ENCODE measurements around the gene MAN1A2.
"Not testable (repeated sequence)": the region's sequence is repeated elsewhere in the genome, so short reads cannot be mapped to it uniquely, and the experiment has no call there.

Gene MAN1A2

GRCh38 chr1:117398957-117399356, 31.7 kb downstream of the MAN1A2 start:
- no peak for DNase-seq (ENCODE audit: low spot score)

- DNase-seq (ENCODE audit: low spot score) = no peak
Observed at GRCh38 chr1:117401761-117402160, 34.5 kb downstream of the MAN1A2 start.

- DNase-seq (ENCODE audit: low spot score) = no peak
Observed at GRCh38 chr1:117403597-117403996, 36.3 kb downstream of the MAN1A2 start.

GRCh38 chr1:117405042-117405441, 37.8 kb downstream of the MAN1A2 start:
- DNase-seq (ENCODE audit: low spot score) = no peak

- no peak for DNase-seq (ENCODE audit: low spot score)
Observed at GRCh38 chr1:117412472-117412871, 45.2 kb downstream of the MAN1A2 start.

GRCh38 chr1:117413412-117413811, 46.2 kb downstream of the MAN1A2 start:
- no peak for DNase-seq (ENCODE audit: low spot score)

GRCh38 chr1:117414943-117415342, 47.7 kb downstream of the MAN1A2 start:
- no peak for DNase-seq (ENCODE audit: low spot score)

- no peak for DNase-seq (ENCODE audit: low spot score)
Observed at GRCh38 chr1:117416004-117416403, 48.8 kb downstream of the MAN1A2 start.

GRCh38 chr1:117416546-117417125, 49.4 kb downstream of the MAN1A2 start:
- no peak for DNase-seq (ENCODE audit: low spot score)

GRCh38 chr1:117425050-117425734, 57.9 kb downstream of the MAN1A2 start:
- DNase-seq (ENCODE audit: low spot score) = no peak

GRCh38 chr1:117427297-117427696, 60.0 kb downstream of the MAN1A2 start:
- DNase-seq (ENCODE audit: low spot score) = no peak

- DNase-seq (ENCODE audit: low spot score) = no peak
Observed at GRCh38 chr1:117433943-117434342, 66.7 kb downstream of the MAN1A2 start.

- no peak for DNase-seq (ENCODE audit: low spot score)
Observed at GRCh38 chr1:117436513-117436912, 69.3 kb downstream of the MAN1A2 start.

GRCh38 chr1:117447661-117448060, 80.4 kb downstream of the MAN1A2 start:
- no peak for DNase-seq (ENCODE audit: low spot score)

- no peak for DNase-seq (ENCODE audit: low spot score)
Observed at GRCh38 chr1:117452216-117452615, 85.0 kb downstream of the MAN1A2 start.

- no peak for DNase-seq (ENCODE audit: low spot score)
Observed at GRCh38 chr1:117453958-117454357, 86.7 kb downstream of the MAN1A2 start.

- DNase-seq (ENCODE audit: low spot score) = not testable (repeated sequence)
Observed at GRCh38 chr1:117458410-117458809, 91.2 kb downstream of the MAN1A2 start.

- no peak for DNase-seq (ENCODE audit: low spot score)
Observed at GRCh38 chr1:117466761-117467160, 99.5 kb downstream of the MAN1A2 start.

GRCh38 chr1:117467336-117467735, 100.1 kb downstream of the MAN1A2 start:
- no peak for DNase-seq (ENCODE audit: low spot score)

- no peak for DNase-seq (ENCODE audit: low spot score)
Observed at GRCh38 chr1:117473063-117473462, 105.8 kb downstream of the MAN1A2 start.

- not testable (repeated sequence) for DNase-seq (ENCODE audit: low spot score)
Observed at GRCh38 chr1:117475495-117475894, 108.2 kb downstream of the MAN1A2 start.

GRCh38 chr1:117479086-117479485, 111.8 kb downstream of the MAN1A2 start:
- DNase-seq (ENCODE audit: low spot score) = no peak

- DNase-seq (ENCODE audit: low spot score) = no peak
Observed at GRCh38 chr1:117481410-117481809, 114.2 kb downstream of the MAN1A2 start.

- DNase-seq (ENCODE audit: low spot score) = no peak
Observed at GRCh38 chr1:117493906-117494305, 126.7 kb downstream of the MAN1A2 start.

Measured in hematopoietic multipotent progenitor cell treated with erythropoietin and hydrocortisone succinate and interleukin-3 and kit ligand, for 15 days (in vitro differentiated cells).